ENCODE results near the gene ARSB. TPM values are rescaled to one million over a fixed set of nuclear protein-coding genes. Genes with fewer than 3 reads are reported as not detected.

The ARSB gene
- 11.6 and 13.9 TPM in 2 replicates for total RNA-seq

DNA sequence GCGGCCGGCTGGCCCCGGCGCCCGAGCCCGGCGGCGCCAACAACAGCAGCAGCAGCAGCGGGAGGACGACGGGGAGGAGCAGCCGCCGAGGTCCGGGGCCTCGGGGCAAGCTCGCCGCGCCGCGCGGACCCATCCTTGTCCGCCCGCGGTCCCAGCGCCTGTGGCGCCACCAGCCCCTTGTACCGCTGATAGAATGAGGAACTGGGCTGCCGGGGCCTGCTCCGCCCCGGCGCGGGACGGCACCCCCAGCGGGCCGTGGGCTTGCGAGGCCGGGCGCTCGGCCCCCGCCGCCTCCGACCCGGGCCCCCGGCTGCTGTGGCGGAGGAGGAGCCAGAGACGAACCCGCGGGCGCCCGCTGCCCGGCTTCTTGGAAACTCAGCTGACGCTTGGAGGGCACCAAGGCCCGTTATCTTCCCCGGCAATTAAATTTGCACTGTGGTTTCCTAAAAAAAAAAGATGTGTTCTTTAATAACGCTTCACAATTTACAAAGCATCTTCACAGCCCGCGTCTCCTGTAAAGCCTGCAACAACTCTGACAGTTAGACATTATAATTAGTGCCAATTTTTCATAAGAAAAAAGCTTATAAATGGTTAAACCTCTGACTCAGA, at the start of gene ARSB:
Gene ARSB, minus strand, starts transcription at position 195 of the 609 bp plus-strand sequence. Its CDS starts 62 bp downstream, at position 133.
- intact Hi-C loops (cut with micrococcal nuclease): loop anchor here (1.0 to 10.0 kb wide), 6 partner anchors 251 to 1420 kb away; partner anchors contain the start of genes AP3B1, JMY, SCAMP1 and SERINC5

DNA sequence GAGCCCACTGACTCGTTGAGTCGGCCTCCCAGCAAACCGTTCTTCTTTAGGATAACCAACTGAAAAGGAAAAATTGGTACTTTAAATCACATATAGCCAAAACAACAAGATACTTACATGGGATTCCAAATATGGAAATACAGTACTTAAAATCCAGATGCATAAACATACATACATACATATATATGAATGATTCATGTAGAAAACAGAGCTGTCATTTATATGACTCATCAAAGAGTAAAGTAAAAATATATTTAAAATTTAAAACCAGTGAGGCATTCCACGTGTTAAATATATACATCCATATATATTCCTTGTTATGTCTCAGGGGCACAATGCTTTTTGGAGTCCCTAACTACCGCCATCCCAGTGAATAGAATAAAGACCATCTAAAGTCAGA, 47.7 kb upstream of the ARSB start:
- intact Hi-C loops (cut with micrococcal nuclease): no loop called here

DNA sequence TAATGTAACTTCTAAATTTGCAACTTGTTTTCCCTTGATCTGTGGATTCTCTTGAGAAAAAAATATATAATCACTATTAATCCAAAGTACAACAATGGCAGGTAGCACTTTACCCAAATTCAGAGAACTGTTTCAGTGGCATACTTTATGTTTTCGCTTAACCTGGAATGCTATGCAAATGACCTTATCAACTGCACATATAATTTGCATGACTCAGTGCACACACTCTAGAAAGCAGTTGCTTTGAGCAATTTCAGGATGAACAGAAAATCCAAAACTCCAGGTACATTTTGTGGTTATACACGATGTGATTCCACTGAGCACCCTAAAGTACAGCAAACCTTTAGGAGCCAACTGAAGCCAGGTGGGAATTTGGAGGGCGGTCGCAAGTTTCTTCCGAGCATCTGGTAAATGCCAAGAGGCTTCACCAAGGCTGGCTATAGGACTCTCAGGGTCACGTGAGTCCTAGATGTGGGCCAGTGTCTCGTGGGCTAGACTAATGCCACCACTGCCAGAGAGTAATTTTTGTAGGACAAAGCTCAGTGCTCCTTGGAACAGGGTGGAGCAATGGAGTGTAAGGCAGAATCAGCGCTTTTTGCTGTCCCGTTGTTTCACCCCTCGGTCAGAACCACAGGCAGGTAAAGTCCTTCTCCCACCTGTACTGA, 47.1 kb upstream of the ARSB start:
- intact Hi-C loops (cut with micrococcal nuclease): no loop called here

DNA sequence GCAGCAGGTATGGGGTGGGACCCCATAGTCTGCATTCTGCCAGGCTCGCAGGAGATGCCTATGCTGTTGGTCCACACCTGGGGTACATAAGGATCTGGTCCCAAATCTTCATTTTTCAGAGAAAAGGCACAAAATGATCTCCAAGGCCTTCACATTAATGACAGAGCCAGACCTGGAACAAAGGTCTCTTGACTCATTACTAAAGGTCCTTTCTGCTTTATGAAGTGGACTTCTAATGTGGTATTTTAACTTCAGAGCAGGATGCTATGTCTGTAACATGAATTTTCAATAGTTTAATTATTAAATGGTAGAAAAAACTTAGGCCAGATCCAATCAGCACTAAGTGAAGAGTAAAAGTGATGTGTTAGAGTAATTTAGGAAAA, 46.4 kb upstream of the ARSB start:
- intact Hi-C loops (cut with micrococcal nuclease): no loop called here

DNA sequence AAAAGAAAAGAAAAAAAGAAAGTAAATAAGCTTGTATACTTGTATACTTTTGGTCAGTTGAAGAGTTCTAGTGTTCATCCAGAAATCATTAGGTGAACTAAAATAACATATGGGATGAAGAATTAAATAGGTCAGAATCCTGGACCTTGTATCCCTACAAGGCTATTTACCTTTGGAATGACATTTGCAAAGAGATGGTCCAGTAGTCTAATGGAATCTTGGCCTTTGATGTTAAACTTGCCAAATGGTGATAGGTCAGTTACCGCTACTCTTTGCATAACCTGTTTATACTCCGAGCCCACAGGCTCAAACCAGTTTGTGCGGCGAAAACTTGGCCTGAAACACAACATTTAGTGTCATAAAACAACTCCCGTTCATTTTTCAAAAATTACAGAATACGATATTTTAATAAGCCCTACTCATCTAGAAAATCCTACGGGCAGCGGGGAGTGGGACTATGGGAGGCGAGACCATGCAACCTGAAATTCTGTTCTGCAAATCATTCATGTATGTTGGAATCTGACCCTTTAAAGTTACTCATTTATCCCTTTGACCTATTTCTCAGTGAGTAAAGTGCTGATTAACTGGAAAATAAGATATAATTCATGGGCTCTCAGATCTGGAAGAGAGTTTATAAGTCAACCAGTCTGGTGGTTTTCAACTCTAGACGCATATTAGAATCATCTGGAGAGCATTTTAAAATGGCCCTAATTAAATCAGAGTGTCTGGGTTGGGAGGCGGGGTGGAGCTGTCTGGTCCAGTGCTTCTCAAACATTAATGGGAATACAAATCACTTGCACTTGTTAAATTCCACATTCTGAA, 45.8 kb upstream of the ARSB start:
- intact Hi-C loops (cut with micrococcal nuclease): no loop called here

DNA sequence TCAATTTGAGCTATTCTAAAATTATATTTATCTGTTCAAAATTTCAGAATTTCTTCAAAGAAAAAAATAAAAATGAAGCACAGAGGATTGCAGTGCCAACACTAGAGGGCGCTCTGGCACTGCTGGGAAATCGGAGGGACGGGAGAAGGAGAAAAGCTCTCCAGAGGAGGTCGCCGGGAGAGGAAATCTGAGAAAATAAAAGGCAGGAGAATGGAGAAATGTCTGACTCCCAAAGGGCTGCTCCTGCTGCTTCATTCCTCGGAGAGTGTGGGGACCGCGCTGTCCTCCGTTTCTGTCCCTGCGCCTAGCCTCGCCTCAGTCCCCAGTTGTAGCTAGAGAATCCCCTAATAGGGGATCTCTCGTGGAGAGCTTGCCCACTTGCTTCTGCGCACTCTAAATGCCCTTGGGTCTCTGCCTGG, 40.0 kb upstream of the ARSB start:
- intact Hi-C loops (cut with micrococcal nuclease): loop anchor here (1.0 kb wide), 1 partner anchor 108 kb away; no protein-coding TSS in a partner anchor

DNA sequence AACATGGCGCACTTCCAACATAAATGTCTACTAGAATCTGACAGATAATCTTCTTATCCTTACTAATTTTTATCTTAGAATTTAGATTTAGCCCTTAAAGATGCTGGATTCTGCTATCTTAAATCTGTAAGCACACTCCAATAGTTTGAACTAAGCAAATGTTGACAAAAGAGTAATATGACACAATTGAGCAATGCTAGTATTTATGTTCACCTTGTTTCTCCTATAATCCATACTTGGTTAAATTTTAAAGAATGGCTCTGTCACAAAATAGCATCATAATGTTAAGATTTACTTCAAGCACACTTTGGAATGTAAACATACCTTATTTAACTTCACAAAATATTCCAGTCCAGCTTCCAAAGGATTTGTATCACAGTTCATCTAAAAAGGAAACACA, 38.8 kb upstream of the ARSB start:
- intact Hi-C loops (cut with micrococcal nuclease): loop anchor here (5.0 kb wide), 2 partner anchors 42 to 88 kb away; partner anchors contain the start of gene BHMT

DNA sequence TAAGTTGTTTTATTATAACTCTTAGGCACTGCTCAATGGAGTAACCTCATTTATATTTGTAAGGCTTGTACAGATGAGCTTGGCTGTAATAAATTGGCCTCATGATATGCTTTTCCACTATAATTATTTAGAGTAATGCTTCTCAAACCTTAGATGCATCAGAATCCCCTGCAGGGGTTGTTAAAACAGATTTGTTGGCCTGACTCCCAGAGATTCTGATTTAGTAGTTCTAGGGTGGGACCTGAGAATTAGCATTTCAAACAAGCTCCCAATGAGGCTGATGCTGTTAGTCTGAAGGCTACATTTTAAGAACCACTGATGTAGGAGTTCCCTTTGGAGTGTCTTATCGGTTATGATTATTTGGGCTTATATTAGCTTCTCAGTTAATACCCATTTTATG, 38.2 kb upstream of the ARSB start:
- intact Hi-C loops (cut with micrococcal nuclease): loop anchor here (5.0 kb wide), 2 partner anchors 41 to 89 kb away; partner anchors contain the start of gene BHMT

DNA sequence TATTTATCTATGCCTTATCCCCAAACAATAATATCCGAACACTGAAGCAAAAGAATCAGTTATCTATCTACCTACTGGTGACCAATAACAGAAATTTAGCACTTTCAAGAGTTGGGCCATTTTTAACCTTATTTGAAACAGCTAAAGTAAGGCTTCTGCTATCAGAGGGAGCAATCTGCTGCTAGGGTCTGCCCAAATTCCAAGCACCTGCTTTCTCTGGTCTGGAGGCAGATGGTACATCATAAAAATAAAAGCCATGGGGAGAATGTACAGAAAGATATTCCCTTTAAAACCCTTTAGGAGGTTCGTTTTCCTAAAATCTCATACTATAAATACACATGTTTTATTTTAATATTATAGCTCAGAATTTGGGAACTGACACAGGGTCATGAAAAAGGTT, 37.7 kb upstream of the ARSB start:
- intact Hi-C loops (cut with micrococcal nuclease): loop anchor here (1.0 to 5.0 kb wide), 3 partner anchors 40 to 442 kb away; partner anchors contain the start of gene BHMT

DNA sequence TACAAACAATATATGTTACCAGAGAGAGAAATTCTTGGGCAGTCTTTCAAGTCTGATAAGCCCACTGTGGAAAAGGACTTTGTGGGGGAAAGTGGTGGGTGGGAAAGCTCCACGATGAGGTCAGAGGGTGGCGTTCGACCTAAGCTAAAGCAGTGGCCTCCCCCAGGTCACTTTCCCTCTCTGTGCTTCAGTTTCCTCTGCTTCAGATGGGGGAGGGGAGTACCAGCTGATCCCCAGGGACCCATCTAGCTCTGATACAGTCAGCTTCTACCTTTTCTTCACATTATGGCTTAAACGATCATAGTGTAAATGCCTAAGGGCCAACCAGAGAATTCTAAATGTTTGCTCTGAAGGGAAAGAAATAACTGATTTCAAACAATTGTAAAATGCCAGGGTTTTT, 36.6 kb upstream of the ARSB start:
- intact Hi-C loops (cut with micrococcal nuclease): loop anchor here (1.0 to 5.0 kb wide), 4 partner anchors 39 to 443 kb away; partner anchors contain the start of gene BHMT

DNA sequence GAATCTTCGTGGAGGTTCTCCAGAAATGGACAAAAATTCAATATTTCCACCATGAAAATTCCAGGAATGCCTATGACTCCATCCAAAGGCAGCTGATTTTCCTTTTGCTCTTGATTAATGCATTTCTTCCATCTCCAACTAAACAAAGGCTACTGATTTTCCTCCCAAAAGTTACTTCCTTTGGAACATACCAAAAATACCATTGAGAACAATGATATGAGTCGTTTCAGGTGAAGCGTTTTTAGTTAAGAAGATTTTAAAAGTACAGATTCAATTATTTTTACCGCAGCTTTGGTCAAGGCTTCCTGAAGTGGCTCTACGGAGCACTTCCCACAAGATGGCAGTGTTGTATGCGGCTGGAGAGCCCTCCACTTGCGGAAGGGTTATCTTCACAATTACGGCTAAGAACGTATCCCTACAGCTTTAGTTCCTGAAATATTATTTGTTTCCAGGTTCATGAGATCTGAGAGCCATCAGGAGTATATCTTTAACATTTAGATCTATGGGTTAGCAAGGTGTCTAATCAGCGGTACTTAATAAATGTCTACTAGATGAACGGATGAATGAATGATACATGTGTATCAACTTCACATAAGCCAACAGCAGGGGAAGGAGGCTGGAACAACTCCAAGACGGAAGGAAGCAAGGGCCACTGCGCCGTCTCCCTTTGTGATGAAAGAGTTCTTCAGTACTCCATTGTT, 35.9 kb upstream of the ARSB start:
- intact Hi-C loops (cut with micrococcal nuclease): loop anchor here (1.0 to 5.0 kb wide), 3 partner anchors 39 to 112 kb away; partner anchors contain the start of gene BHMT

DNA sequence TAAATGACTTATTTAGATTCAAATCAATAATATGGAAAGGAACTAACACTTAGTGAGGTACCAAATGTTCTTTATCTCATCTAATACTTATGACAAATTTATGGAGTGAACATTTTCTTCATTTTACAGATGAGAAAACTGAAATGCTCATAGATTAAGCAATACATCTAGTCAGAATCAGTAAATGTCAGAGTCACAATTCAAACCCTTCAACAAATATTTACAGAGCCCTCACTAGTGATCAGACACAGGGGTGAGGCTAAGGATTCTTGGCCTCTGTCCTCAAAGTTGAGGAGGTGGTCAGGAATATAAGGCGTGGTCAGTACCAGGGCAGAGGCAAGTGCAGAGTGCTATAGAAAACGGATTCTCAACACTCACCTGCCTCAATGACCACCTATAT, 29.5 kb upstream of the ARSB start:
- intact Hi-C loops (cut with micrococcal nuclease): no loop called here

DNA sequence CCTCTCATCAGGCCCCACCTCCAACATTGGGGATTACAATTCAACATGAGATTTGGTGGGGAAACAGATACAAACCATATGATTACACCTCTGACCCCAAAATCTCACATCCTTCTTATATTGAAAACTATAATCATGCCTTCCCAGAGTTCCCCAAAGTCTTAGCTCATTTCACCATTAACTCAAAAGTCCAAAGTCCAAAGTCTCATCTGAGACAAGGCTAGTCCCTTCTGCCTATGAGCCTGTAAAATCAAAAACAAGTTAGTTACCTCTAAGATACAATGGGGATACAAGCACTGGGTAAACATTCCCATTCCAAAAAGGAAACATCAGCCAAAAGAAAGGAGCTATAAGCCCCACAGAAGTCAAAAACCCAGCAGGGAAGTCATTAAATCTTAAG, 26.8 kb upstream of the ARSB start:
- intact Hi-C loops (cut with micrococcal nuclease): no loop called here

DNA sequence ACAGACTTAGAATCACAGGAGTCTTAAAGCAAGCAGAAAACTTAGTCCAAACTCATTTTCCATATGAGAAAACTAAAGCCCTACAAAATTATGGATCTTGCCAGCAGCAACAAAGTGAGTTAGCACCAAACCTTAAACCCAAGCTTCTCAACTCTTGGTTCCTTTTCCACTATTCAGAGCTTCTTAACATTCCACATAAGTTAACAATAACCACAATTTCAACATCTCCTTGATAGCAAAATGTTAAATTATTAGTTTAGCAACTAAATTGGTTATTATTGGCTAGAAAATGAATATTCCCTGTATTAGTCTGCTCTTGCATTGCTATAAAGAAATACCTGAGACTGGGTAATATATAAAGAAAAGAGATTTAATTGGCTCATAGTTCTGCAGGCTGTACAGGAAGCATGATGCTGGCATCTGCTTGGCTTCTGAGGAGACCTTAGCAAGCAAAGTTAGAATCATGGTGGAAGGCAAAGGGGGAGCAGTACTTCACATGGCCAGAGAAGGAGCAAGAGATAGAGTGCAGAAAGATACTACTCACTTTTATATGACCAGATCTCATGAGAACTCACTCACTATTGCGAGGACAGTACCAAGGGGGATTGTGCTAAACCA, 26.2 kb upstream of the ARSB start:
- intact Hi-C loops (cut with micrococcal nuclease): no loop called here

DNA sequence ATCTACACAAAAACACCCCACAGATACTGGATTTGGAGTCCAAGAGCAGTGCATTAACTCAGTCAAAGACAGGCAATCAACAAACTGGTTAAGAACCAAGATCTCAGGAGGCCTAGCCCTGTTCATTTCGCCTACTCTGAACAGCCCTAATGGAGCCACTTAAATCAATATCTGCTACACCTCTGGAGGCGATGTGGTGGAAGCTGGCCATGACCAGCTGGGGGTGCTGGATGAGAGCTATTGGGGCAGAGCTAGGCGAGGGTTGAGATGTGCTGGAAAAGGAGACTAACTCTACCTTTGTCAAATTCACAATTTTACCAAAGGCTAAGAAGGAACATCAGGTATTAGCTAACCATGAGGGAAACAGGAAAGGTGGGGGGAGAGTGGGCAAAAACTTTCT, 23.3 kb upstream of the ARSB start:
- intact Hi-C loops (cut with micrococcal nuclease): no loop called here

DNA sequence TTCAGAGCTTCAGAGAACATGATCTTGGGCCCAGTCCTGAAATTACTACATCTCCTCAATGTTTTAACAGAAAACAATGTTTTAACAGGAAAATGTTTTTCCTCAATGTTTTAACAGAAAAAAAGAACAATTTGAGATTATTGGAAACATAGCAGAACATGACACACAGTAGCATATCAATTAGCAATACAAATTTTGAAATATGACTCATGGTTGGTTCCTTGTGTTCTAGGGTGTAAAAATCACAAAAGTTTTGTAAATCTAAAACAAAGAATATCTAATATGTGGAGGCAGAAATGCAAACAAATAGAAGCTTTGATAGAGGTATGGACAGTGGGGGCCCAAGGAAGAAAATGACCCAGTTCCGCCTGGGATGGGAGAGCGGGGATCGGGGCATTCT, 22.8 kb upstream of the ARSB start:
- intact Hi-C loops (cut with micrococcal nuclease): no loop called here

DNA sequence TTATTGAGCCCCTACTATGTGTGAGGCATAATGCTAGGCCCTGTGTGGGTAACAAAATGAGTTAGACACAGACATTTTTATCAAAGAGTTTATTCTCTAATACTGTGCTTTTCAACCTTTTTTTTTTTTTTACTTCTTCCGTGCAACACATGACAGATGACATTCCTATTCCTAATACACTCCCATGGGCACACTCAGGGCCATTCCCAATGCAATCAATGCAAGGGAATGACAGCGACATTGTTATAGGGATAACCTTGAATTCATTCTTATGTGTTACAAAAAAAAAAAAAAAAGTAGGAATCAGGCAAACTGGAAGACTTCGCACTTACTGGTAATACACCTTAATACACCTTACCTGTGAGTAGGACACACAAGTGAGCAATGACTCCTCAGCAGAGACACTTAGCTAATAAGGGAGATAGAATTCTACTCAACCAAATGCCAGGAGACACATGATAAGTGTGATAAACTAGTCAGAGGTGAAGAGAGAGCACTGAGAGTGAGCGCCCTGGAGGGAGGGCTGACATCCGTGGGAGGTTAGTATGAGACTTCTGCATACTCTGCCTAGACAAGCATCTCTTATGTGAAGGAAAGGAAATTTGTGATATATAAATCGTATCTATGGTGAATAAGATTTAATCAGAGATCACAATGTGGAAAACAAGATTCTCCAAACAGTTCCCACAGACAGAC, 21.0 kb upstream of the ARSB start:
- intact Hi-C loops (cut with micrococcal nuclease): no loop called here

DNA sequence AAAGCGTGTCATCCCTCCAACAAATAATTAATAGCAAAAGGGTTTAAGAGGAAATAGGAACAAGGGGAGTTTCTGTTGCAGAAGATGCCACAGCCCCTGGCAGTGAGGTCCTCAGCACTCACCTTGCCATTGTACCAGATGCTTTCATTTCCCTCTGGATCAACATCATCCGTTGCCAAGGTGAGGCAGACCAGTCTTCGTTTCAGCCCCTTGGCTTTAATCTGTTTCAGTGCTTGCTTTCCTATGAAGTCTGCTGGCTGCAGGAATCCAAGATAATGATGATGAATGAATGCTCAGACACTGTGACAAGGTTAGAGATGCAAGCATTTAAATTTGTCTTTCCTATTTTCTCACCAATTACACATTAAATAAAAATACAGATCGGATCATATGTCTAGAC, 20.0 kb upstream of the ARSB start:
- intact Hi-C loops (cut with micrococcal nuclease): no loop called here

DNA sequence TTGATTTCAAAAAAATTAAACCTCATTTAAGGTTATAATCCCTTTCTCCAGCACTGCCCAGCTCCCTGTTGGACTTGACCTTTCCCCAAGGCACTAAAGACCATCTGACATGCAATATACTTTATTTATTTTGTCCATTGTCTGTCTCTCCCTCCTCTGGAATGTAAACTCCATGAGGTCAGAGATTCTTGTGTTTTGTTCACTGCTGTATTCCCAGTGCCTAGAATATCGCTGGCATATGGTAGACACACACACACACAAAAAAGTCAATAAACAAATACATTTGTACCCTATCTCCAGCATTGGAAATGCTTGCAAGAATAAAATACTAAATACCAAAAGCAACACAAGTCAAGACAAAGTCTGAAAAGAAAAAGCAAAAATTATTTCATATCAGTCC, 17.3 kb upstream of the ARSB start:
- intact Hi-C loops (cut with micrococcal nuclease): no loop called here

DNA sequence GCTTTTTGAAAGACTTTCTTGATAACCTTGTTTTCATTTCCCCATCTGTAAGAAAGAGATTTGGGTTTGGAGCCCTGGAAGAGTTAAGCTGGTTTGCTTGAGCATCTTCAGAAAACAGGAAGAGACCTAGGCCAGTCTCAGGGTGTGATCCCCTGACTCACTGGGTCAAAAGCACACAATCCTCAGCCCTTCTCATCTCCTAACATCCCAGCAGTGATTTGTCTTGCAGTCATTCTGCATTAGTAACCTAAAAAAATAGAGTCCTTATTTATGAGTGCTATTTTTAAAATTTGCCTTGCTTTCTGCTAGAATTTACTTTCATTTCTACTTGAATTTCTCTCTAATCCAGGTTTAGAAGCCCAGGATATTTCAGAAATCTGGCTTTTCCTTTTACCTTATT, 16.4 kb upstream of the ARSB start:
- intact Hi-C loops (cut with micrococcal nuclease): no loop called here

All from T-helper 2 cell treated with Interferon-gamma antibody and Interleukin-4, amounts not matched to agents 100 ng/mL and 5 ng/mL, for 36 hours (primary cell).